ENCODE data around the gene OR51B5.

GRCh38 chr11:5301846-5302245 lies 41.5 kb downstream of the OR51B5 start, which contains the start of gene OR51B4:
- TF ChIP-seq, protein P1, sequence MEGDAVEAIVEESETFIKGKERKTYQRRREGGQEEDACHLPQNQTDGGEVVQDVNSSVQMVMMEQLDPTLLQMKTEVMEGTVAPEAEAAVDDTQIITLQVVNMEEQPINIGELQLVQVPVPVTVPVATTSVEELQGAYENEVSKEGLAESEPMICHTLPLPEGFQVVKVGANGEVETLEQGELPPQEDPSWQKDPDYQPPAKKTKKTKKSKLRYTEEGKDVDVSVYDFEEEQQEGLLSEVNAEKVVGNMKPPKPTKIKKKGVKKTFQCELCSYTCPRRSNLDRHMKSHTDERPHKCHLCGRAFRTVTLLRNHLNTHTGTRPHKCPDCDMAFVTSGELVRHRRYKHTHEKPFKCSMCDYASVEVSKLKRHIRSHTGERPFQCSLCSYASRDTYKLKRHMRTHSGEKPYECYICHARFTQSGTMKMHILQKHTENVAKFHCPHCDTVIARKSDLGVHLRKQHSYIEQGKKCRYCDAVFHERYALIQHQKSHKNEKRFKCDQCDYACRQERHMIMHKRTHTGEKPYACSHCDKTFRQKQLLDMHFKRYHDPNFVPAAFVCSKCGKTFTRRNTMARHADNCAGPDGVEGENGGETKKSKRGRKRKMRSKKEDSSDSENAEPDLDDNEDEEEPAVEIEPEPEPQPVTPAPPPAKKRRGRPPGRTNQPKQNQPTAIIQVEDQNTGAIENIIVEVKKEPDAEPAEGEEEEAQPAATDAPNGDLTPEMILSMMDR (conservative IDR thresholded peaks at IDR 0.05 in 1 of 2, IDR thresholded peaks at IDR 0.05 in 1 of 2; ENCODE audit: low read depth in 1 of 2, low read length in 2 of 2), result no peak
- no peak for TF ChIP-seq EZH2 (IDR thresholded peaks at IDR 0.05; ENCODE audit: low read length, missing control alignments)
